MCF 10A (cell line): Measurements from ENCODE around the gene AKR1D1. TPM values are rescaled to one million over a fixed set of nuclear protein-coding genes. Genes with fewer than 3 reads are reported as not detected.

Source experiments
- BruUV-seq: library from RNA; stranded (reverse); fragments of 400-500 nt; replicated peaks from 2 replicates; lab custom pipeline; 2021; lab: Mats Ljungman, UMichigan
- CTCF ChIA-PET: fragments of 300-600 bp; sonication (Branson Sonifier 250); formaldehyde crosslinking; extraction: SDS; loops from one replicate; lab custom pipeline; 2021; ENCODE audit warnings: antibody characterized with exemption, inconsistent platforms; lab: Yijun Ruan, JAX
- POLR2A ChIA-PET: fragments of 300-600, 350-650 bp; sonication (Branson Sonifier 250); formaldehyde crosslinking; extraction: SDS; loops from one replicate; lab custom pipeline; 2020; ENCODE audit warnings: antibody characterized with exemption, inconsistent platforms; lab: Yijun Ruan, JAX
- DNase-seq: peaks from one replicate; pipeline ENCODE4 v3.0.0-alpha.2; 2018; ENCODE audit not compliant: unreplicated experiment
- H3K27ac Mint-ChIP-seq: one replicate; pipeline ENCODE4 v1.8.0; 2022; ENCODE audit warnings: mild to moderate bottlenecking, low read depth, mixed read lengths; ENCODE audit not compliant: unreplicated experiment
- H3K27me3 Mint-ChIP-seq: one replicate; pipeline ENCODE4 v1.8.0; 2022; ENCODE audit warnings: mixed read lengths; ENCODE audit not compliant: insufficient read depth, unreplicated experiment
- H3K36me3 Mint-ChIP-seq: one replicate; pipeline ENCODE4 v1.8.0; 2022; ENCODE audit warnings: mild to moderate bottlenecking, moderate library complexity, mixed read lengths; ENCODE audit not compliant: insufficient read depth, unreplicated experiment
- H3K4me1 Mint-ChIP-seq: one replicate; pipeline ENCODE4 v1.8.0; 2022; ENCODE audit warnings: mixed read lengths; ENCODE audit not compliant: insufficient read depth, unreplicated experiment
- H3K4me3 Mint-ChIP-seq: one replicate; pipeline ENCODE4 v1.8.0; 2022; ENCODE audit warnings: mild to moderate bottlenecking, moderate library complexity, mixed read lengths; ENCODE audit not compliant: unreplicated experiment
- H3K9me3 Mint-ChIP-seq: one replicate; pipeline ENCODE4 v1.8.0; 2022; ENCODE audit warnings: mixed read lengths; ENCODE audit not compliant: unreplicated experiment
- intact Hi-C: fragments of 100-400 bp; cut with micrococcal nuclease; formaldehyde crosslinking; loops from 2 replicates; pipeline ENCODE4 v1.14.1; 2022
- total RNA-seq: library from RNA; stranded (reverse); gene quantifications from 2 replicates; pipeline ENCODE4 v1.2.3, GENCODE V29; 2022
- TF ChIP-seq, protein P1 (sequence below): fragments of 200-600 bp; IDR thresholded peaks from one replicate; pipeline ENCODE4 v1.8.0; 2022; ENCODE audit warnings: antibody characterized with exemption, mild to moderate bottlenecking; ENCODE audit not compliant: unreplicated experiment

AKR1D1 gene
- total RNA-seq, 1 experiment from 2014 or later: not detected

DNA sequence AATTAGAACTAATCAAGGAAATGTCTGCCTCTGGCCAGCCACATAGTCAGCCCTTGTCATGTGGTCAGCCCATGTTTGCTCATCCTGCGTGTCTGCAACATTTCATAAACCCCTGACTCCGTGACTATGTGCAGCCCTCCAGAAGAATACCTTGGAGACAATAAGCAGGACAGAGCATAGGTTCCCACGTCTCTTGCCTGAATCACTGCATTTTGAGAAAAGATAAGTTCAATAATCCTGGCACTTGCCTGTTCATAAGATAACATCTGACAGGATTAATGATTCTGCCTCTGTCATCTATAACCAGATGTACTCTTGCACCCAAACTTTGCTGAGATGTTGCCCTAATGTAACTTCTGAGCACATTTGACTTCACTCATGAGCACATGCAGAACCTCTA lies 78.4 kb downstream of the AKR1D1 start:
- ChIA-PET POLR2A (no interaction called here), CTCF (interaction anchor here (0.6 kb wide), 1 partner anchor 420 kb away, joined by 4 read pairs; no protein-coding TSS in a partner anchor)
- H3K27me3 Mint-ChIP-seq: no peaks in the 10 kb centered on the region
- no peak overlapping the region for H3K27ac Mint-ChIP-seq
- DNase-seq: no peak
- no peaks in the 10 kb centered on the region for H3K4me1 Mint-ChIP-seq
- BruUV-seq: no TSS peak
- TF ChIP-seq, protein P1, sequence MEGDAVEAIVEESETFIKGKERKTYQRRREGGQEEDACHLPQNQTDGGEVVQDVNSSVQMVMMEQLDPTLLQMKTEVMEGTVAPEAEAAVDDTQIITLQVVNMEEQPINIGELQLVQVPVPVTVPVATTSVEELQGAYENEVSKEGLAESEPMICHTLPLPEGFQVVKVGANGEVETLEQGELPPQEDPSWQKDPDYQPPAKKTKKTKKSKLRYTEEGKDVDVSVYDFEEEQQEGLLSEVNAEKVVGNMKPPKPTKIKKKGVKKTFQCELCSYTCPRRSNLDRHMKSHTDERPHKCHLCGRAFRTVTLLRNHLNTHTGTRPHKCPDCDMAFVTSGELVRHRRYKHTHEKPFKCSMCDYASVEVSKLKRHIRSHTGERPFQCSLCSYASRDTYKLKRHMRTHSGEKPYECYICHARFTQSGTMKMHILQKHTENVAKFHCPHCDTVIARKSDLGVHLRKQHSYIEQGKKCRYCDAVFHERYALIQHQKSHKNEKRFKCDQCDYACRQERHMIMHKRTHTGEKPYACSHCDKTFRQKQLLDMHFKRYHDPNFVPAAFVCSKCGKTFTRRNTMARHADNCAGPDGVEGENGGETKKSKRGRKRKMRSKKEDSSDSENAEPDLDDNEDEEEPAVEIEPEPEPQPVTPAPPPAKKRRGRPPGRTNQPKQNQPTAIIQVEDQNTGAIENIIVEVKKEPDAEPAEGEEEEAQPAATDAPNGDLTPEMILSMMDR: no peak
- no peaks in the 10 kb centered on the region for H3K9me3 Mint-ChIP-seq
- H3K4me3 Mint-ChIP-seq: no peak overlapping the region
- intact Hi-C loops: no loop called here
- no peaks in the 10 kb centered on the region for H3K36me3 Mint-ChIP-seq

DNA sequence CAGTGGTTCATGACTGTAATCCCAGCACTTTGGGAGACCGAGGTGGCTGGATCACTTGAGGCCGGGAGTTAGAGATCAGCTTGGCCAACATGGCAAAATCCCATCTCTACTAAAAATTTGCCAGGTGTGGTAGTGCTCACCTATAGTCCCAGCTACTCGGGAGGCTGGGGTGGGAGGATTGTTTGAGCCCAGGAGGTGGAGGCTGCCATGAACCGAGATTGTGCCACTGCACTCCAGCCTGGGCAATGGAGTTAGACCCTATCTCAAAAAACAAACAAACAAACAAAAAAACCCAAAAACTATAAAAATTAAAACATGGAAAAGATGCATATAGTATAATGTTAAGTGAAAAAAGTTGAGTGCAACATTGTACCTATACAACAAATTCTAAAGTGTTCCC lies 81.4 kb downstream of the AKR1D1 start:
- Mint-ChIP-seq H3K9me3 (no peaks in the 10 kb centered on the region), H3K27me3 (no peaks in the 10 kb centered on the region), H3K4me1 (no peaks in the 10 kb centered on the region), H3K27ac (no peak overlapping the region), H3K4me3 (no peak overlapping the region), H3K36me3 (no peaks in the 10 kb centered on the region)
- TF ChIP-seq, protein P1: no peak
- ChIA-PET CTCF (interaction anchor here (6.5 kb wide), 1 partner anchor 581 kb away, joined by 72 read pairs; no protein-coding TSS in a partner anchor), POLR2A (interaction anchor here (0.8 to 0.9 kb wide), 2 partner anchors 8 to 254 kb away, joined by 3 read pairs; no protein-coding TSS in a partner anchor)
- DNase-seq: no peak
- BruUV-seq: no TSS peak
- intact Hi-C loops: no loop called here

DNA sequence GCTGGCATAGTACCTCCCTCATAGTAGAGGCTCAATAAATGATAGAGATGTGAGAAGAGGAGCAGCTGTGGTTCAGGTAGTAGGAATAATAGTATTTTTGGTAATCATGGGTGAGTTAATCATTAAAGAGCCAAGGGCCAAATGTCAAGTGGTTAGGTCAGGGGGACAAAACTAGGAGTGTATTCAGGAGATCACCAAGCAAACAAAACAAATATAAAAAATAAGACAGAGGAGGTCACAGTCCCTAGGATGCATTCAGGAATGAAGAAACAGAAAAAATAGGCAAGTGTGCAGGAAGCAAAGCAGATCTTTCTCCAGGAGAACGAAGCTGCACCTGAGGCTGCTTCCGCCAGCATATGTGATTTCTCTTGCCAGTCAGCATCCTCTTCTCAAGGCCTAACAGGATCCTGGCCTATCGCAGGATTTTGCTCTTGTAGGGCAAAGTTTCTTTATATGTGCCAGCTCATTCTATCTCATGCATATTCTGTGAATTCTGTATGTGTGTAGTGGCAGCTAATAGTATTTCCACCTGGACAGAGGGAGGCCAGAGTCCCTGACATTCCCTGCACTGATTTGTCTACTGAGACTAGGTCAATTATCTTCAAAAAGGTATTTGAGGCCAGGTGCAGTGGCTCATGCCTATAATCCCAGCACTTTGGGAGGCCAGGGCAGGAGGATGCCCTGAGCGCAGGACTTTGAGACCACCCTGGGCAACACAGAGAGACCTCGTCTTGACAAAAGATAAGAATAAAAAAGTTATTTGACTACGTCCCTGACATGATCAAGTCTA lies 82.7 kb downstream of the AKR1D1 start:
- Mint-ChIP-seq H3K9me3 (no peaks in the 10 kb centered on the region), H3K4me1 (no peaks in the 10 kb centered on the region), H3K4me3 (no peak overlapping the region), H3K36me3 (no peaks in the 10 kb centered on the region), H3K27ac (no peak overlapping the region), H3K27me3 (no peaks in the 10 kb centered on the region)
- TF ChIP-seq, protein P1: no peak
- CTCF ChIA-PET: interaction anchor here (0.8 to 6.5 kb wide), 4 partner anchors 16 to 582 kb away, joined by 3 to 72 read pairs (median 5); no protein-coding TSS in a partner anchor
- no TSS peak for BruUV-seq
- intact Hi-C loops: no loop called here
- DNase-seq: no peak
- POLR2A ChIA-PET: interaction anchor here (0.6 to 0.7 kb wide), 2 partner anchors 70 to 119 kb away, joined by 3 read pairs; no protein-coding TSS in a partner anchor

DNA sequence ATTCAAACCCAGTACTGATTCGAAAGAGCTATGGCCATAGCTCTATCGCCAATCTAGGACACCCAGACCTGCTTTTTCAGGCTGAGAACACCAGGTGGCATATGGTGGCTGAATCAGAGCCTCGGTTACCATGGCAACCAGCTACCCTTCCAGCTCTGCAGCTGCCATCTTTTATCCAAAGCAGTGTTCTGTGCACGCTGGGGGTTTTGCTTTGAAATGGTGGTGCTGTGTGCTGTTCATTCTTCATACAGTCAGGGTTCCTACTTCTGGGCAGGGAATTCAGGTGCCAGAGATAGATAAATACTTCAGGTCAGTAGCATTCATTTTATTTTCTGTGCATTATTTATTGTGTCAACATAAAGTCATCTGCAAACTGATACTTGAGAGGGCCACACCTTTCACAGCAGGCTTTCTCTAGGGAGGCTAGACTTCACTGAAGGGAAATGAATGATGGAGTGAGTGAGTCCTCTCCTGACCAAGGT lies 85.4 kb downstream of the AKR1D1 start:
- Mint-ChIP-seq H3K36me3 (no peaks in the 10 kb centered on the region), H3K4me3 (no peak overlapping the region), H3K4me1 (no peaks in the 10 kb centered on the region), H3K9me3 (no peaks in the 10 kb centered on the region), H3K27ac (no peak overlapping the region), H3K27me3 (no peaks in the 10 kb centered on the region)
- no TSS peak for BruUV-seq
- POLR2A ChIA-PET: interaction anchor here (0.5 to 1.0 kb wide), 4 partner anchors 9 to 635 kb away, joined by 3 read pairs; no protein-coding TSS in a partner anchor
- peak; percentile 95 for DNase-seq
- intact Hi-C loops: loop anchor here (1.0 kb wide), 3 partner anchors 300 to 705 kb away; no protein-coding TSS in a partner anchor
- CTCF ChIA-PET: interaction anchor here (0.5 to 6.5 kb wide), 21 partner anchors 10 to 640 kb away, joined by 3 to 72 read pairs (median 3); no protein-coding TSS in a partner anchor
- TF ChIP-seq, protein P1: peak; percentile 73
